DOHH2 (cell line): ENCODE results near the gene LSAMP.

Source experiments
- H3F3A ChIP-seq: fragments of 200-600 bp; sonication (generic), shearing (Covaris generic); 2 replicates; pipeline ENCODE4 v1.6.0; 2016; ENCODE audit warnings: antibody characterized with exemption, mild to moderate bottlenecking; ENCODE audit not compliant: control insufficient read depth, insufficient read depth
- H3K27ac ChIP-seq: fragments of 200-600 bp; sonication (generic); 2 replicates; pipeline ENCODE4 v1.5.1; 2014; ENCODE audit warnings: low read depth, mild to moderate bottlenecking, low read length, moderate library complexity
- H3K27me3 ChIP-seq: fragments of 200-600 bp; sonication (generic); 2 replicates; pipeline ENCODE4 v1.6.1; 2014; ENCODE audit warnings: mild to moderate bottlenecking, low read length, mixed read lengths; ENCODE audit not compliant: control insufficient read depth
- H3K36me3 ChIP-seq: fragments of 200-600 bp; sonication (generic); 2 replicates; pipeline ENCODE4 v1.6.1; 2014; ENCODE audit warnings: mild to moderate bottlenecking, low read length, moderate library complexity, mixed read lengths; ENCODE audit not compliant: control insufficient read depth
- H3K4me1 ChIP-seq: fragments of 200-600 bp; sonication (generic); 2 replicates; pipeline ENCODE4 v1.6.1; 2014; ENCODE audit warnings: mild to moderate bottlenecking, low read length, mixed read lengths; ENCODE audit not compliant: control insufficient read depth
- H3K4me2 ChIP-seq: fragments of 200-600 bp; sonication (generic); 2 replicates; pipeline ENCODE4 v1.6.0; 2014; ENCODE audit warnings: mild to moderate bottlenecking, low read length, moderate library complexity
- H3K4me3 ChIP-seq: fragments of 200-600 bp; sonication (generic); 2 replicates; pipeline ENCODE4 v1.5.1; 2014; ENCODE audit warnings: mild to moderate bottlenecking, low read length, mixed read lengths
- H3K79me2 ChIP-seq: fragments of 200-600 bp; sonication (generic); 2 replicates; pipeline ENCODE4 v1.6.1; 2014; ENCODE audit warnings: mild to moderate bottlenecking, low read length, mixed read lengths; ENCODE audit not compliant: control insufficient read depth
- H3K9me2 ChIP-seq: fragments of 200-600 bp; sonication (generic); replicated peaks from 2 replicates; pipeline ENCODE4 v1.6.1; 2014; ENCODE audit warnings: mild to moderate bottlenecking, low read length, mixed read lengths; ENCODE audit not compliant: control insufficient read depth
- H3K9me3 ChIP-seq: fragments of 200-600 bp; sonication (generic); 2 replicates; pipeline ENCODE4 v1.6.1; 2014; ENCODE audit warnings: antibody characterized with exemption, low read length, mixed read lengths; ENCODE audit not compliant: control insufficient read depth, insufficient read depth
- H4K20me1 ChIP-seq: fragments of 200-600 bp; sonication (generic); 2 replicates; pipeline ENCODE4 v1.6.0; 2014; ENCODE audit warnings: low read depth, mild to moderate bottlenecking, antibody characterized with exemption, low read length, moderate library complexity; ENCODE audit not compliant: control insufficient read depth, insufficient read depth
- CTCF ChIP-seq: fragments of 200-600 bp; sonication (generic); IDR thresholded peaks from one replicate; pipeline ENCODE4 v1.5.1; 2014; ENCODE audit warnings: antibody characterized with exemption, mild to moderate bottlenecking, low read depth, low read length; ENCODE audit not compliant: poor library complexity, severe bottlenecking
- EZH2phosphoT487 ChIP-seq: fragments of 200-600 bp; sonication (generic); IDR thresholded peaks from 2 replicates; pipeline ENCODE4 v1.6.1; 2017; ENCODE audit warnings: borderline replicate concordance, mild to moderate bottlenecking, antibody characterized with exemption, low read length, moderate library complexity, mixed read lengths

Gene LSAMP

GRCh38 chr3:115838786-115839185 is 606.5 kb downstream of the LSAMP start:
- Histone ChIP-seq H3K27me3 (no peaks in the 10 kb centered on the region), H3K27ac (no peak overlapping the region), H3K9me2 (no peaks in the 10 kb centered on the region), H3F3A (no peaks in the 10 kb centered on the region), H3K4me2 (no peak overlapping the region), H3K9me3 (no peaks in the 10 kb centered on the region), H3K4me3 (no peak overlapping the region), H4K20me1 (no peaks in the 10 kb centered on the region), H3K79me2 (no peaks in the 10 kb centered on the region), H3K4me1 (no peaks in the 10 kb centered on the region), H3K36me3 (no peaks in the 10 kb centered on the region)
- TF ChIP-seq EZH2phosphoT487 (no peak), CTCF (no peak)

GRCh38 chr3:115836944-115837343 is 608.3 kb downstream of the LSAMP start:
- H3K9me3 ChIP-seq = no peaks in the 10 kb centered on the region
- TF ChIP-seq CTCF (peak; percentile 67), EZH2phosphoT487 (no peak)
- no peaks in the 10 kb centered on the region for H3K36me3 ChIP-seq
- no peaks in the 10 kb centered on the region for H3K27me3 ChIP-seq
- no peak overlapping the region for H3K27ac ChIP-seq
- no peaks in the 10 kb centered on the region for H3K4me1 ChIP-seq
- H3K79me2 ChIP-seq = no peaks in the 10 kb centered on the region
- H4K20me1 ChIP-seq = no peaks in the 10 kb centered on the region
- no peak overlapping the region for H3K4me2 ChIP-seq
- no peak overlapping the region for H3K4me3 ChIP-seq
- no peaks in the 10 kb centered on the region for H3K9me2 ChIP-seq
- no peaks in the 10 kb centered on the region for H3F3A ChIP-seq

GRCh38 chr3:115835946-115836345 is 609.3 kb downstream of the LSAMP start:
- Histone ChIP-seq H3K79me2 (no peaks in the 10 kb centered on the region), H3K27ac (no peak overlapping the region)

More at GRCh38 chr3:115835946-115836345, 609.3 kb downstream of the LSAMP start:
- no peaks in the 10 kb centered on the region for H3K4me1 ChIP-seq
- TF ChIP-seq CTCF (no peak), EZH2phosphoT487 (no peak)
- H4K20me1 ChIP-seq = no peaks in the 10 kb centered on the region
- H3K27me3 ChIP-seq = no peaks in the 10 kb centered on the region
- no peaks in the 10 kb centered on the region for H3K9me3 ChIP-seq
- H3K36me3 ChIP-seq = no peaks in the 10 kb centered on the region
- H3K4me3 ChIP-seq = no peak overlapping the region
- no peaks in the 10 kb centered on the region for H3F3A ChIP-seq
- no peaks in the 10 kb centered on the region for H3K9me2 ChIP-seq
- no peak overlapping the region for H3K4me2 ChIP-seq
